TTC549 (cell line): ENCODE measurements around the gene GMDS.

Experiments
- FAIRE-seq: peaks from 2 replicates; lab custom pipeline; 2012; peaks lifted over from hg19 to GRCh38; lab: Jason Lieb, UNC

The GMDS gene

DNA sequence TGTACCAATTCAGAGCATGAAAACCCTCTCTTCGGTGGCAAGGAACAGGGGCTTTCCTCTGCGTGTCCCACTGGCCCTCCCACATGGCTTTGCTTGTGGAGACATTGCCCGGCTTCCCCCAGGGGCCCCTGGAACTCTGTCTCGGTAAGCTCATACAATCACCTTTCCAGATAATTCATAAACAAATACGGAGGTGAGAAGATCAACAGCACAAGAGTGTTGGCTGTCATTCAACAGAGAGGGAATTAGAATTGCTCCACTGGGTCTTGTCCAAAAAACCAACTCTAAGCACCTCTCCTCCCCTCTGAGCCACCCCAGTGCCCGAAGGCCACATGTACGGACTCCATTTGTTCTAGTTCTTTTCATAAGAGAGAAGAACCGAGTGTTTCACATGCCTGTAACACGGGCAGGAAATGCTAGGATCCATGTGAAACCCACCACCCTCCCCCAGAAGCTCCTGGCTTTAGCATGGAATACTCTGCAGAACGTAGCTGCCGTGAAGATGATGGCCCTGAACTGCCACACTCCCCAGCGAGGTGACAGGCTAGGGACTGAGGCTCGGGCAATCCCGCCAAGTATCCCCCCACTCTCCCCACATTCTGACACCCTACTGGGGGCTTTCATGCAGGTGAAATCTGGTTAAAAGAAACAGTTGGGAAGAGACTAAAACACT is 660.3 kb downstream of the GMDS start:
- no peak for FAIRE-seq

- no peak for FAIRE-seq
Observed at GRCh38 chr6:1584146-1584545, 661.3 kb downstream of the GMDS start.

DNA sequence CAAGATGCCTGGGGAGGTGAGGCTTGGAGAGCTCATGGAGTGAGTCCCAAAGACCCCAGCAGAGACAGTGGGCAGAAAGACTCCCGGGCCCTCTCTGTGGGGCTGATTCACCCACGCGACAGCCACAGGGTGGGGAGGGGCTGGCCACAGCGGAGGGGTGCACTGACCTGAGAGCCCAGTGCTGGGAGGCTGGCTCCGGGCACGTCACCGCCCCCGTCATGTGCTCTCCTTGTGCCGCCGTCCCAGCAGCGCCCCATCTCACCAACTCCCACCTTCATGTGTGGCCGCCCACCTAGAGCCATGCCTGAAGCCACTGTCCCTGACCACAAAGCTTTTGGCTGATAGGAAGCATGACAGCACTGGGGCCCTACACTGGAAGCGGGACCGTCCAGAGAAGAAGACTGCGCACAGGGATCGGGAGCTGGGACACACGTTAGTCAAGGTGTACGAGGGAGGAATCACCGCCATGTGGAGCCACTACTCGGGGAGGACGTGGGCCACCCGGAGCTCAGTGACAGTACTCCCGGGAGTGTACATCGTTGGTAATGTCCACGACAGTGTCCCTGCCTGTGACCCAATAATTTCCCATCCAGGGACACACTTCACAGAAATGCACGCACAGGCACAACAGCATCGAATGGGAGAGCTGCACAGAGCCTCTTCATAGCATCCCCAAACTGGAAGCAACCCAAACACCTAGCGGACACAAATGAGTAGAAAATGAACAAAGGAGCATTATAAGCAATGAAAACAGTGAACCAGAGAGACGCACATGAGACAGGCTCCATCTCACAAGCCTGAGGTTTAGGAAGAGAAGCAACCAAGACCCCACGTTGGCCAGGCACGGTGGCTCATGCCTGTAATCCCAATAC is 664.0 kb downstream of the GMDS start:
- FAIRE-seq: no peak

- no peak for FAIRE-seq
Observed at GRCh38 chr6:1580585-1580984, 664.8 kb downstream of the GMDS start.

DNA sequence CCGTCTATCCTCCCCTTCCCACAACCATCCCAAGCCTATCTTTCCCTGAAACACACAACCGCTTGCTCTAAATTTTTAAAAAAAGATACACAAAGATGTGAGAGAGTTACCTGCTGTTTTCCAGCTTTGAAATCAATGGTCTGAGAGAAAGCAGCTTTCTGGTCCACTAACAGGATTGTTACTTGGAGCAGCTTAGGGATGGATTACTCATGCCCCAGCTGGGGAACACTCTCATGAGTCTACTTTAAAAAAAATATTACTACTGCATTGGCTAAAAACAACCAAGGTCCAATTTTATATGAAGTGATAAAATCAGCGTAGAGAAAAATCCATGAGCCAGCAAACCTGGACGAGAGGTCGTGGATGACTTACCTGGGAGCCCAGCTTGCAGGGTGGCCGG is 665.3 kb downstream of the GMDS start:
- no peak for FAIRE-seq

DNA sequence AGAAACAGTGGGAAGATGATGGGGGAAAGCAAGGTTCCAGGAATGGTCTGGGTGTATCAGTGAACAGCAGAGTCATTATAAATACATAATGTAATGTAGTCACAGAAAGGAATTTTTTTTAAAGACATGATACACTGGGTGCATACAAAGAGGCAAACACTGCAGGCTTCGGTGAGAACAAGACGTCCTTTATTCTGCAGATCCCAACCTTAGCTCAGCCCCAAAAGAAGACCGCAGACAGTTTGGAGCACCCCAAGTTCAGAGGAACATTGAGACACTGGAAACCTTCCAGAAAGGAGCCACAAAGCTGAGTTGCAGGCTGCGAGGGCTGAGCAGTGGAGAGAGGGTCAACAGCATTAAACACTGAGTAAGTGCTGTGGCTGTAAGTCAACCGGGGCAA is 666.3 kb downstream of the GMDS start:
- FAIRE-seq: no peak

GRCh38 chr6:1577896-1578745 is 667.3 kb downstream of the GMDS start:
- FAIRE-seq: no peak

DNA sequence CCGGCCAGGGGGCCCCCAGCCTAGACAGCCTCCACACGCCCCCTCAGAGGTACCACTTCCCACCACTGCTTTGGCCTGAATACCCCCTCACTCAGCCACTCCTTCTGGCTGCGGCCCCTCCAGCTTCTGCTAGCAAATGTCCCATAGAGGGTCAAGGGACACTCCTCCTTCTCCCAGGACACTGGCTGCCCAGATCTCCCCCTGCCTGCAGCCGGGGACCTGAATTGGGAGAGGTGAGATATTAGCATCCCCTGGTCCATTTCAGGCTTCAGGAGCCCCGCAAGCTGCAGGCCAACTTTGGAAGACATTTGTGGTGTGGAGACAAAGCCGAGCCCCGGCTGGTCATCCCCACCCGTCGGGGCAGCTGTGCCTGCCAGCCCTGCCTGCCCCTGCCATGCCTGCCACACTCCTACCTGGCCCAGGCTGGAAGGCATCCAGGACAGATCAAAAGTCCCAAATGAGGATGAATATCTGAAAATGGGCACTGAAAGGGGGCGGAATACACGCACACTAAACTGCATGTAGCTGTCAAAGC is 668.2 kb downstream of the GMDS start:
- FAIRE-seq: no peak

DNA sequence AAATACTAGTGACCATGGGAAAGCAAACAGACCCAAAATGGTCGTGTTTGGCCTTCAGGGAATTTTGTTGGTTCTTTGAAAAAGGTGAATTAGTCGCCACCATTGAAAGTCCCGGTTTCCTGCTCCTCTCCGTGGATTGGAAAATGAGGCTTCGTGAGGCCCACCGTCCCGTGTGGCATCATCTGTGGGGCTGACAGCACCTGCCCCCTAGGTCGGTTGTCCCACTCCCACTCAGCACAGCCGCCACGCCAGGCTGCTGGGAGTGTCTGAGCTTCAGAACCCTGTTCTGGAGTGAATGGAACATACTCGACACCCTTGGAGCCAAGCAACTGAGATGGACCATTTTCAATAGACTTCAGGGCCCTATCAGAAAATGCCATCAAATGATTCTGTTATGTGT is 668.7 kb downstream of the GMDS start:
- no peak for FAIRE-seq

DNA sequence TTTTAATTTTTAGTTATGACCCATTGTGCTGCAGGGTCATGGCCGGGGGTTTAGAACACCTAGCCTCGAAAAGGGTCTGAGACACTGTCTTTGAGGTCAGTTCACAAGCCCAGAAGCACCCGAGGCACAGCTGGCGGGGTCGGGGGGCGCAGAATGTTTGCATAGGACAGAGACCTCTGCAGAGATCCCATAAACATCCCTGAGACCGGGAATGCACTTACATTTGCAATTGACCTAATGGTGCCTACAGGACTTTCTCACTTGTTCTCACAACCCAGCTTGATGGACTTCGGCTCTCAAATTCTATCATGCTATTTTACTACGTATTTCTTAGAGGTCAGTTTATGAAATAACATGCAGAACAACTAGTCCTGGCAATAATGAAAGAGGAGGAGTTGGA is 669.2 kb downstream of the GMDS start:
- FAIRE-seq: no peak

DNA sequence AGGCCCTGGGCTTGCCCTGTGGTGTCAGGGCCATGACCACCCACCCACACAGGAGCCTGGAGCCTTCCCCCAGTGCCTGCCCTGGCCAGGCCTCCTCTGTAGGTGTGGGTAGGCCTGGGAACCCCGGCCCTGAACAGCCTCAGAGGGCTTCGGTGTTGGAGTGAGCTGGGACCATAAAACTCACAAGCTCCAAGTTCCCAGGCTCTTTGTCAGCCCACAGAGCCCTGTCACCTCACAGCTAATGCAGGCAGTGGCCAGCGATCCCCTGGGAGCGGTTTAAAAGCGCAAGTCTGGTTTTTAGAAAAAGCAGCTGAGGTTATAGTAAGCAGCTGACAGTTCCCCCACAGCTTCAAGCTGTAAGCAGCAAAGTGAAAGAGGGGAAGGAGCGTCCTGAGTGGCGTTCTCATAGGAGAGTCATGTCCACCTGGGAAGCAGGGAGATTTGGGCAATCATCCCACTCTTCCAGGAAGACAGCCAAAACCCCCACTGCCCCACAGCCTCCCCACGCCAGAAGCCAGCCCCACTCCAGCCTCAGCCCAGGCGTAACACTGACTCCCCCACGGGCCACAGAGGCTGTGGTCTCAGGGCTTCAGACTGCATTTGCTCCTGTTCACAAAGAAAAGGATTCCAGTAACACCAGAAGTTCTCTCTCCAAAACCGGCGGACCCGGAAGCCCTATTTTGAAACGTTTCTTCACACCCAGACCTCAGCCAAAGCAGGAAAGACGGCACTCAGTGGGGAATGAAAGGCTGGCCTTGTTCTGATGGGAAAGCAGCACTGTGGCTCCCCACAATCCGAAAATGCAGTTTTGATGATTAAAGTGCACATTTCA is 670.0 kb downstream of the GMDS start:
- no peak for FAIRE-seq

DNA sequence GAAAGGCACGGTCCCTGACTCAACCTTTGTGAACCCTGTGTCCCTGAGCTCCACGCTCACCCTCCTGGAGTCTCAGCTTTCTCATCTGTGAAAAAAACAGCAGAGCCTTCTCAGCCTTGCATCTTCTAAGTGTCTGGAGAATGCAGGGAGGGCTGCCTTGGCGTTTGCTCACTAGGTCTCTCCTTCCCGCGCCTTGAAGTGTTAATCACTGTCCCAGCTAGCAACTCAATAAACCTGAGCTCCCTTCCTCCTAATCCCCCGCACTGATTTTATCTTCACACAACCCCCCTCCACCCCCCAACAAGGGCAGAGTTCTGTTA is 670.6 kb downstream of the GMDS start:
- no peak for FAIRE-seq

DNA sequence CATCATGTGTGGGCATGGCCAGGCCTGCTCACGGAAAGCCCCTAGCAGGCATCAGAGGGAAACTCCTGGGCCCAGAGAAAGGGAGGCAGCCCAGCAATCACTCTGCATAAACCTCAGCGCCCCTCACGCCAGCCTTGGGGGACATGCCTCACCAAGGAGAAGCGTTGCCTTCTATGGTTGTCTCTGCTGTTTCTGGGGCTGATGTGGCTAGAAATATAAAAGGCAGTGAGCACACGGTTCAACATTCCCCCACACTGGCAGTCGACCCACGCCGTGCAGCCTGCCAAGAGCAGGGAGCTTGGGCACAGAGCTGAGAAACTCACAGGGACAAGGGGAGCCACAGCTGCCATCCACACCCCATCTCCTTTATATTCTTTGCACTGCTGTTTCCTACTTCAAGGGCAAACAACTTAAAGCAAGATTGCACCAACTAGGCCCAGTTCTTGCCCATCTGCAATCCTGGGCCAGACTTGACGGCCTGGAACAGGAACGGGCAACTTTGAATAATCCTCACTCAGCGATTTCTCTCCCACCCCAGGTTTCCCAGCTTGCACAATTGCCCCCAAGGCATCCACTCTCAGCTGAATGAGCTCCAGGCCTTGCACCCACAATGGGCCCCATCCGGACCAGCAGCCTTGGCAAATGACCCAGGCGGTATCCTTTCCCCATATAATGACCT is 671.2 kb downstream of the GMDS start:
- FAIRE-seq: no peak
